Tibial nerve (tissue), 3 donors: ENCODE data around the gene POP5.

Experiments used
- CTCF ChIP-seq, 5 experiments: fragments of 200-600 bp in 3 of 5; fragments of 450-650 bp in 2 of 5; sonication (generic) in 3 of 5; IDR thresholded peaks; one replicate each; pipeline ENCODE4 v1.5.1; 2016 to 2019; ENCODE audit warnings: antibody characterized with exemption in 5 of 5, mild to moderate bottlenecking in 3 of 5, moderate library complexity in 2 of 5
- POLR2A ChIP-seq, 2 donors: fragments of 450-650 bp; IDR thresholded peaks; one replicate each; pipeline ENCODE4 v1.6.1; 2017; ENCODE audit warnings: antibody characterized with exemption in 2 of 2, mild to moderate bottlenecking in 2 of 2, moderate library complexity in 2 of 2

- no peak for TF ChIP-seq POLR2A (IDR thresholded peaks at IDR 0.05)
- TF ChIP-seq CTCF (IDR thresholded peaks at IDR 0.05), result no peak
These were observed 18.3 kb downstream of the POP5 start for GRCh38 chr12:120562906-120563305.
